ENCODE data around the gene BPIFB1.

BPIFB1 gene

GRCh38 chr20:33278700-33279099 is 4.3 kb upstream of the BPIFB1 start:
- no peak for FAIRE-seq
- no peak for TF ChIP-seq CTCF (IDR thresholded peaks at IDR 0.05; ENCODE audit: insufficient read depth, missing control alignments)
- no peak for DNase-seq (ENCODE audit: insufficient read length, low spot score)

DNA sequence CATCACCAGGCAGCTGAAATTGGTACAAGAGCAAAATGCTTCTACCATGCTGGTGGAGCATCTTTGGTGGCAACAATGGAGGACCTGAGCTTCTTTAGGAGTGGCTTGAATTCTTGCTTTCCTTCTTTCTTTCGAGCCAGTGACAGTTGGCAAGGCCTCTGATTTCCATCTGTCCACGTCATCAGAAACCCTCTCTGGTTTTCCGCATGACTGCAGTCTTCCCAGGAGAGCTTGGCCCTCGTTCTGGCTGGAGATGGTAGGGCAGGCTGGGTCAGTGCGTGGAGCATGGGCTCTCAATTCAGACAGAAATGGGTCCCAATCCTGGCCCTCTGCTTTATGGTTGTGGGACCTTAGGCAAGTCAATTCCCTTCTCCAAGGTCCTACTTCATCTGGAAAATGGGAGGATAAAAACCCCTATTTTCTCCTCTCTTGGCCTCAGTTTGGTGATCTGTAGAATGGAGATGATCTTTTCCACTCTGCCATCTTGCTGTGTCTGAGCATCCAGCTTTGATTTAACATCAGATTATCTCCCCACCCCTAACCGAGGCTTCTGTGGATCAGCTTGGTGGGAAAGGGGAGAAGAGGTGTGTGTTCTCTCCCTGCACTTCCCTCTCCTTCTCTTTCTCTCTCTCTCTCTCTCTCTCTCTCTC is 3.6 kb upstream of the BPIFB1 start:
- DNase-seq (ENCODE audit: insufficient read length, low spot score) (no peak), FAIRE-seq (no peak)
- TF ChIP-seq CTCF (IDR thresholded peaks at IDR 0.05; ENCODE audit: insufficient read depth, missing control alignments), result no peak

DNA sequence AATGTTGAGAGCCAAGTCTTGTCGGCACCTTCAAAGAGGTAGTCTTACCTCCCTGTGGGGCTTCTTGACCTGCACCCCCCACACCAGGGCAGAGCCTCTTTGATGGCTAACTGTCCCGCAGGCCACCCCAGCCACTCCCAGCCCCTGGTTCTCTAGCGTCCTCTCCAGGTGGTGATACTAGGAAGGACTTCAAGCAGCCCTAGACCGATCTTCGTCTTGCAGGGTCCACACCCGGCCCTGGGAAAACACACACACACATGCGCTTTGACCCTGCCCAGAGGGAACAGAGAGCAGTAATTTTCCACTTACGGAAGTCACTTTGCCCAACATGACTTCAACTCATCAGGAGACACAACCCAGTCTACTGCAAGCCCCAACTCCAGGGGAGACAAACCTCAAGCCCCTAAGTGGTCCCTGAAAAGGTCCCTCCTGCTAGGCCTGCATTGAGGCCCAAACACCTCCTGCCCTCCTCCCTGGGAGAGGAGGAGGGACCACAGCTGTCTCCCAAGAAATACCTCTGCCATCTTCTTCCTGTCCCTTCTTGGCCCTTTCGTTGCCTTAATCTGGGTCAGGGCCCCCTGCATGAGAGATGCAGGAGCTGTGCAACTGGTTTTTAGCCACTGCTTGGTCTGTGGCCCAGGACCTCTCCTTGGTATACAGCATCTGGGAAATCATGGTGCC is 2.9 kb upstream of the BPIFB1 start:
- TF ChIP-seq CTCF (IDR thresholded peaks at IDR 0.05; ENCODE audit: insufficient read depth, missing control alignments), result no peak
- DNase-seq (ENCODE audit: insufficient read length, low spot score), result no peak
- FAIRE-seq, result no peak

- no peak for TF ChIP-seq CTCF (IDR thresholded peaks at IDR 0.05; ENCODE audit: insufficient read depth, missing control alignments)
- DNase-seq (ENCODE audit: insufficient read length, low spot score) (no peak), FAIRE-seq (no peak)
These were observed 2.2 kb upstream of the BPIFB1 start for GRCh38 chr20:33280775-33281174.

DNA sequence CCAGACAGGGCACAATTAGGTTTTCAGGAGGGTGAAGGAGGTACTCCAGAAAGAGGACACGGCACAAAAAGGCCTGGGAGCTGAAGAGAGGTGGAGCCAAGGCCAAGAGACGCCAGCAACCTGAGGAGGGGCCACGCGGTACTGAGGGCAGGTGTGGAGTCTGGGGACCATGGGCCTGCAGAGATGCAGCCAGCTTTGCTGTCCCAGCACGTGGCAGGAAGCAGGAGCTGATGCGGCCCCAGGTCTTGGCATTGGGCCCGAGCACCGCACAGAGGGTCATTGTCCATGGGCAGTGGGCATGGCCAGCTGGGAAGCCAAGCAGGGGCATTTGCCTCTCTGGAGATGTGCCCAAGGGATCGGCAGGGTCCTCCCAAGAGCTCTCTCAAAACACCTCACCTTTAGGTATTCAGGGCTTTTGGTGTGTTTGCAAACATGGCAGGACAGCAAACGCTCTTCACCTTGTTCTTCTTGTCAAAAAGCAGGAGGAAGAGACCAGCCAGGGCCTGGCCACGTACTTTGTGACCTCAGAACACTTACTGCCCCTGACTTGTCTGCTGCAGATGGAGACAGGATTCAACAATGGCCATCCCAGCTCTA is 1.4 kb upstream of the BPIFB1 start:
- no peak for TF ChIP-seq CTCF (IDR thresholded peaks at IDR 0.05; ENCODE audit: insufficient read depth, missing control alignments)
- no peak for DNase-seq (ENCODE audit: insufficient read length, low spot score)
- no peak for FAIRE-seq

GRCh38 chr20:33282196-33282934 is 649 bp upstream of the BPIFB1 start:
- TF ChIP-seq CTCF (IDR thresholded peaks at IDR 0.05; ENCODE audit: insufficient read depth, missing control alignments), result no peak
- FAIRE-seq (no peak), DNase-seq (ENCODE audit: insufficient read length, low spot score) (no peak)

All from D721Med (cell line).